HG02852 (cell line): ENCODE measurements around the gene NOTCH2.
A peak's percentile ranks its signal among the peaks of the same experiment; 100 is the strongest.

Experiments
- ATAC-seq: cut with Tn5 transposase; IDR thresholded peaks from one replicate; pipeline ENCODE4 v1.9.1; 2021; ENCODE audit warnings: mild to moderate bottlenecking, moderate library complexity; ENCODE audit not compliant: unreplicated experiment

Gene NOTCH2

DNA sequence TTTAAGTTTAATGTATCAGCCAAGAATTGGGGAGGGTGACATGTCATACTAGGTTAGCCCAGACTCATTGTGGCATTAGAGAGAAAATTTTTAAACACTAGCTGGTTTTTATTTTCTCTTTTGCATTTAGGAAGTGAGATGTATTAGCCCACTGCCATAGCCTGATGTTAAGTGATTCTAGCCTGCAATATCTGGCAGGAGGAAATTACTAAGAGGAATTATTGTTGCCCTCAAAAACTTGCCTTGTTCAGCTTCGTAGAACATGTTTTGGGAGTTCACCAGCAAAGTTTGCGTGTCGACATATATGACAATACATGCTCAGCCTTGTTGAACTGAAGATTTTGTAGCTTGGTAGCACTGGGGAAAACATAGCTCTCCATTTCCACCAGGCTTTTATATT is 185.6 kb downstream of the NOTCH2 start:
- no peak for ATAC-seq

DNA sequence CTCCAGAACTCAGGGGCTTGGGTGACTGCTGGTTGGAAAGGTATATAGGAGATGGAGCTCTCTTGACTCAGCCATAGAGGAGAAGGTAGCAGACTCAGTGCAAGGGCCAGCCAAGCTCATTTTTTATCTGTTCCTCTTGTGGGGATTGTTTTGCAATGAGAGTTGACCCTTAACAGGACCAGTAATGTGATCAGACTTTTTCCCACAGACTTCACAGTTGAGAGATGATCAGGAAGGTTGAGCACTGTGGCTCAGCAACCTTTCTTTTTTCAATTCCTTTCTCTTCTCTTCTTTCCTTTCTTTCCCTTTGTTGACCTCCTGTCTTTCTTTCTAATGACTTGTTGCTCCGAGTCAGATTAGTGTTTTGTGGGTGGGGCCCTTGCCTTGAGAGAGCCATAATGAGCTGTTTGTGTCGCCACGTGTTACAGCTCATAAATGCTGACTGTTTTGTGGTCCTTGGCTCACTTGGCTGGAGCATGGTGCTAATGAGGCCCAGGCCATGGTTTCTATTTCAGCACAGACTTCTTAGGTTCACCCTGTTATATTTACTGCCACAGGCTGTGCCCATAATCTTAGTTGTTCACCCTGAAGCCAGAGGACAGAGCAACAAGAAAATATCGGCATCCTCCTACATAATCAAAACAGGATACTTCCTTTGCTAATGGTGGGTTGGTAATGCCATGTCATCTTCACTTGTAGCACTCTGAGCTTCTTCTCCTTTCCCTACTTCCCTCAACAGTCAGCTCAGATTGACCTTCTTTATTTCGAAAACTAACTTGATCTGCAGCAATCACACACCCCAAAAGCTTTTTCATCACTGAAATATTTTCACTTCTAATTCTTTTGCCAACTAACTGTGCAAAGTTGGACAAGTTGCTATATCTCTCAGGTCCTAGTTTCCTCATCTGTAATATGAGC is 187.1 kb downstream of the NOTCH2 start:
- no peak for ATAC-seq

DNA sequence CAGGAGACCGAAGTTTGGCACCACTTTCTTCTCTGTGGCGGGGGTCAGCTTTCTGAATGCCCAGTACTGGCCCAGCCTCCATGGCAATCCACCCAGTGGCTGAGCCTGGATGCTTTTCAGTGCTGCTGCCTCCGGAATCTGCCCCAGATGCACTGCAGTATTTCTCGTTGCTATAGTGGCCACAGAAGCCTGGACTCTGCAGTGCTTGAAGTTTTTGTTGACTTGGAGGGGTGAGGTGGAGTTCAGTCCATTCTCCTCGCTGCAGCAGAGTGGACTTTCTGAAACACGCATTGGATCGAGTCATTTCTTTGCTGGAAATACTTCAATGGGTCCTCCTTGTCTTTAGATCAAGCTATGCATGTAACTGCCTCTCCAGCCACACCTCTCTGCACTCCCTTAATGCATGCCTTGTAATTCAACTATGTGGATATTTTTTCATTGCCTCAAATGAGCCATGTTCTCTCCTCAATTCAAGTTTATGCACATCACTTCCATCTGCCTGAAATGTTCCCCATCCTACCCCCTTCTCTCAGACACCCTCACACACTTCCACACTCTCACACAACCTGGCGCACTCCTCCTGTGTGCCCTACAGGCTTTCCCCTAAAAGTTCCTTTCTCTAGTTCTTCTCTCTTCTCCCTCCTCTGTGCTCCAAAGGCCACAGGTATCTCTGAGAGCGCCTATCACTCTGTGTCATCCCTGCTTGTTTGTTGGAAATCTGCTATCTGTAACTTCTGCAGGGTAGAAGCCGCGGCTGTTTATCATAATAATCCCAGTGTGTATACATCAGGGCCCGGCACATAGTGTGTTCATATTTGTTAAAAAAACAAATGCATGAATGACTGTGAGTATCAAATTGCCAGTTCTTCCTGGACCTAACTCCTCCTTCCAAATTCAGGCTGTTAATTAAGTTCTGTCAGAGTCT is 189.7 kb downstream of the NOTCH2 start:
- no peak for ATAC-seq

DNA sequence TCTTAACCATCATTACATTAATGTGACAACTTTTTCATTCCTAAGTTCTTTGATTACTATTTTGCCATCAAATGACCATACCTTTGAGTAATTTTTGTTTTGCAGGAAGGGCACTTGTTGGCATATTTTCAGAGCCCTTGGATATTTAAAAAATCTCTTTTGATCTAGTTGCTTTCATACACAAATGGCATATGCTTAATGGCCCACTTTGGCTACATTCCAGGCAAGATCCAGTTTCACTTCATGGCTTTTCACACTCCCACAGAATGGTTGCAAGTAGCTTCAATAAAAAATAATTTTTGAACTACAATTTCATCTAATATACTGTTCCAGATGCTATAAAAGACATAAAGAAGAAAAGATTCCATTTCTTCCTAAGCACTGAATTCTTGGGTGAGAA is 191.3 kb downstream of the NOTCH2 start:
- no peak for ATAC-seq

DNA sequence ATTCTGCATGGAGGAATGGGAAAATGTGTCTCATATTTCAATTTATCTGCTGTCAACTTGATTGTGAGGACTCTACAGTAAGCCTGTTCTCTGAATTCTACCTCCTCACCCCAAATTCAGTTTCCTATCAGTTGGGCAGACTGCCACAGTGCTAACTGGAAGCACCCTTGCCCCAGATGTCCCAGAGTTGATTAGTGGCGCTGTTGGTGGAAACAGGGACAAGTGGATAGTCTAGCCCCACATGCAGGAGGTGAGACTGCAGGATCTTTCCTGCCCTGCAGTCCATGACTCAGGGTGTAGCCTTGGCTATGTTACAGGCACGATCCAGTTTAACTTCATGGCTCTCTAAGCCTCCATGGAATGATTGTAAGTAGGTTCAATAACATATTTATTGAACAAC is 195.3 kb downstream of the NOTCH2 start:
- ATAC-seq, result no peak

DNA sequence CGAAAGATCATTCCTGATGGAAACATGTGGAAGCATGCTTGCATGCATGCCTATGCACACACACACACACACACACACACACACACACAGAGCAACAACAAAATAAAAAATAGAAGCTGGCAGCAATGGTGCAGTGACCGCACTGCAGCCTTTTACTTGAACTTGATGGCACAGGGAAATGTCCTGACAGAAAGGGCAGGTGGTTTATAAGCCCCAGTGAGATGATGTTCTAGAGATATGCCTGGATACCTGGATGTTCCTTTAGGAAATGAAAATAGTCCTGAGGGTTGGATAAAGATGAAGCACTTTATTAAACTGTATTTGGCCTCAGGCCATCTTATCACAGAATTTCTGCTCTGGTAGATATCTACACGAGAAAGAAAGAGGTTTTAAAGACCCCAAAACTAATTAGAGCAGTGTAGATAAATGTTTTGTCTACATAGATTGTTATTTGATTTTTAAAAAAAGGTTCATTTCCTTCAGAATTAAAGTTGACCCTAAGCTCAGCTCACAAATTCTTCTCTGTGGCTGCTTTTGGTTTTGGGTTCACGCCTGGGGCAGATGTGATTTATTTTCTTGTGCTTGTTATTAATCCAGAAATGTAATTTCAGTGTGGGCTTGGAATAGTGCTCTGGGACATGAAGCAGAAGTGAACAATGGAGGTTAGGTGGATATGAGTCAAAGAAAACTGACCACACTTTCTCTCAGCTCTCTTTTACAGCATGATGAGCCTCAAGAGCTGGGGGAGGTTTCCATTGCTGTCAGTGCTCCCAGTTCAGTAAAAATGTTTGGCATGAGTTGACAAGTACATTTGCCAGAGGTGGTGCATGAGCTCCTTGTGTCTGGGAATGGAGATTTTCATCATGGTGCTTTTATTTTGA is 196.1 kb downstream of the NOTCH2 start:
- peak; percentile 50 for ATAC-seq

DNA sequence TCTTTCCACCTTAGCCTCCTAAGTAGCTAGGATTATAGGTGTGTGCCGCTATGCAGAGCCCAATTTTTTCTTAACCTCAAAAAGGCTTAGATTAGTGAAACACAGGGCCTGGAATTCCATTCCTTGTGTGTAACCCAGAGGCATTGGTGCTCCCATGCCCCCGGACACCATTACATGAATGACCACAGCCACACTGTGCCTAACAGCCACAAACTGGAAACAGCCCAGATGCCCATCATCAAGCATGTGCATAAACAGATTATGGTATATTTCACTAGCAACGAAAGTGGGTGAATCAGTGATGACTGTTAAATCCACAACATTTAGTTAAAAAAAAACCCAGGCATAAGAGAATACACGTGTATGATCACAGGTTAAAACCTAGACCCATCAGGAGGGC is 197.6 kb downstream of the NOTCH2 start:
- no peak for ATAC-seq

DNA sequence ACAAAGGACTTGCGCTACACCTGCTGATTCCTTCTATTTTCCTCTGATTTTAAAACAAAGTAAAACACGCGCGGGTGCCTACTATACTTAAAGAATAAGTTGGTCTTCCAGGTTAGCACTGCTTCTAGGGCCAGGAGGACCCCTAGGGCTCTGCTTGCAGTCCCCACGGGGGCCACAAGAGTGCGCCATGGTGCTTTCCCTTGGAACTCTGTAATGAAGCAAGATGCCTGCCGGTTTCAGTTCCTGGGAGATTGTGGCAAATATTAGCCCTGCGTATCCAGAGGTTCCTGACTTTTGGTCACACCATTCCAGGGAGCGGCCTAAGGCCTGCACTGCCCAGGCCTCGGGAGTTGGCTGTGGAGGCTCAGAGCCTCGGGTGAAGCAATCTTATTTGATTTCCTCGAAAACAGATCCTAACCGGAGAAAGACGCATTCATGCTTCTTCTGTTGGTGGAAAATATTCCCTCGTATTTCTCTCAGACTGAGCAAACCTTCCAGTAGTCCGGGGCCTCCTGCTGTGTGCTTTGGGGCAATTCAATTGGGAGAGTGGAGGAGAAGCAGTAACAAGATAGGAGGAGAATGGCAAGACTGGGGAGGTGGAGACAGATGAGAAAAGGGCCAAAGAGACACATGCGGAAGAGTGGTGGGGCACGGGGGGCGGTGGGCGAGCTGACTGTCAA is 198.4 kb downstream of the NOTCH2 start:
- no peak for ATAC-seq

DNA sequence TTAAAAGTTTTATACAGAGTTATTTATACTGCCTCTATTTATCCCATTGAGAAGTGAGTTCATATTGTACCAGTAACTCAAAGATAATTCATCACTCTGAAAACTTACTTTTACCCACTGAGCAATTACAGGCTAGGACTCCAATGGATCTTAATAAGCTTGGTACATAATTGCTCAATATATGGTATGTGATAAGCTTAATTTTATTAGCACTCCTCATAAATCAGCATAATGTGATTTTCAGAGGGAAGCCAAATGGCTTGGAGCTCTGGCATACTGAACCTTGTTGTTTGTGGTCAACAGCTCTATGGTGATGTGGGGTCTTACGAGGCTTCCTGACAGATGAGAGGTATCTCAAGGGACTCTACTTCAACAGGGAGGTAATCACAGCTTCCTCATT is 199.5 kb downstream of the NOTCH2 start:
- ATAC-seq, result no peak

DNA sequence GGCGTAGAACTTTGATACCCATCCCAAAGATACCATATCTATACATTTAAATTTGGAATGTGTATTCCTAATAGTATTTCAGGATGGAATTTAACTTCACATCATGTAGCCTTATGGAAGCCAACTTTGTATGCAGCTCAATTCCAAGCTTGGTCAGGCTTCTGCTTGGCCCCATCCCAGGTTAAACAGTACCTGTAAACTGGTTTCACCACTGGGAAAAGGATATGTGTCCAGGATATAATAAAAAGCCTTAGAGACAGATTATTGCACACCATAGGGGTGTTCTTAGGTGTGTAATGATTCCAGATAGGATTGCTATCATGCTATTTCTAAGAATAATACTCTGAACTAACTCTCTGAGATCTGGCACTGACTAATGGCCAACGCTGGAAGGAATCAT is 201.3 kb downstream of the NOTCH2 start:
- ATAC-seq, result no peak

DNA sequence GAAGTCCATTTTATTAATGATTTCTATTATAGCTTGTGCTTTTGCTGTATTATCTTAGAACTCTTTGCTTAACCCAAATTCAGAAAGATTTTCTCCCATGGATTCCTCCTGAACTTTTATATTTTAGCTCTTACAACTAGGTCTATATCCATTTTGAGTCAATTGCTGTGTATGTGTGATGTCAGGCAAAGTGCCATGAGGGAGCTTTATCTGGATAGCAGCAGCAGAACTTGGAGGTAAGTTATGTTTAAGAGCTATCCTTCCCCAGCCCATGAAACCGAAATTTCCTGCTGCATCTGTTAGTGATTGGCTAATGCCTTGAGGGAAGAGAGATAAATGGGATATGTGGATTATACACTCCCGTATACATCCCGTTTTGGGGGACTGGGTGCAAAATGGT is 203.0 kb downstream of the NOTCH2 start:
- no peak for ATAC-seq

DNA sequence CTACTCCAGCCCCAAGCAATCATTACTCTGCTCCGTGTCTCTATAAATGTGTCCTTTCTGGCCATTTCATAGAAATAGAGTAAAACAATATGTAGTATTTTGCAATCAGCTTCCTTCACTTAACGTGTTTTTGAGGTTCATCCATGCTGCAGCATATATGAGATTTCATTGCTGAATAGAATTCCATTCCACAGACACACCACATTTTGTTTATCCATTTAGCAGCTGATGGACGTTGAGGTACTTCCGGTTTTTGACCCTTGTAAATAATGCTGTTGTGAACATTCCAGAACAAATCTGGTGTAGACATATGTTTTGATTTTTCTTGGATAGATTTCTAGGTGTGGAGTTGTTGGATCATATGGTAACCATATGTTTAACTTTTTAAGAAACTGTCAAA is 203.8 kb downstream of the NOTCH2 start:
- ATAC-seq, result no peak

DNA sequence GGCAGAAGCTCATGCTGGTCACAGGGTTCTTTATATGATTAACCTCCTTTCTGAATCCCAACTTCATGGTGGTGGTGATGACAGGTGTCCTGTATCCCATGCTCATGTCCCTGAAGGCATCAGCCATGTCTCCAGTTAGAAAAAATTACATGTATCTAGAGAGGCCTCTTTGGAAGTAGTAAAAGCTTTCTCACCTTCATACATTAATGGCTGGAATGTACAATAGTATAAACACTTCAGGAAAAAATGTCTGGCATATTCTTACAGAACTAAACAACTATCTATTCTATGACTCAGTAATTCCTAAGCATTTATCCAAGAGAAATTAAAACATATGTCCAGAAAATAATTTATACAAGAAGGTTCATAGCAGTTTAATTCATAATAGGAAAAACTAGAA is 207.2 kb downstream of the NOTCH2 start:
- no peak for ATAC-seq
